MM.1S (cell line): ENCODE measurements around the gene MAD1L1.
"Not testable (repeated sequence)": the region's sequence is repeated elsewhere in the genome, so short reads cannot be mapped to it uniquely, and the experiment has no call there.

ENCODE experiments used
- CTCF ChIP-seq: fragments of 300-600 bp; sonication (generic); IDR thresholded peaks from 2 replicates; pipeline ENCODE4 v1.5.1; 2016; ENCODE audit warnings: antibody characterized with exemption, low read length, mixed read lengths
- EZH2 ChIP-seq: fragments of 300-600 bp; sonication (generic); optimal IDR thresholded peaks from 2 replicates; pipeline ENCODE3; 2017; ENCODE audit warnings: low read depth, mild to moderate bottlenecking, antibody characterized with exemption, low read length, mixed read lengths
- EZH2phosphoT487 ChIP-seq: fragments of 300-600 bp; sonication (generic); IDR thresholded peaks from 2 replicates; pipeline ENCODE4 v1.6.1; 2018; ENCODE audit warnings: antibody characterized with exemption, low read length

DNA sequence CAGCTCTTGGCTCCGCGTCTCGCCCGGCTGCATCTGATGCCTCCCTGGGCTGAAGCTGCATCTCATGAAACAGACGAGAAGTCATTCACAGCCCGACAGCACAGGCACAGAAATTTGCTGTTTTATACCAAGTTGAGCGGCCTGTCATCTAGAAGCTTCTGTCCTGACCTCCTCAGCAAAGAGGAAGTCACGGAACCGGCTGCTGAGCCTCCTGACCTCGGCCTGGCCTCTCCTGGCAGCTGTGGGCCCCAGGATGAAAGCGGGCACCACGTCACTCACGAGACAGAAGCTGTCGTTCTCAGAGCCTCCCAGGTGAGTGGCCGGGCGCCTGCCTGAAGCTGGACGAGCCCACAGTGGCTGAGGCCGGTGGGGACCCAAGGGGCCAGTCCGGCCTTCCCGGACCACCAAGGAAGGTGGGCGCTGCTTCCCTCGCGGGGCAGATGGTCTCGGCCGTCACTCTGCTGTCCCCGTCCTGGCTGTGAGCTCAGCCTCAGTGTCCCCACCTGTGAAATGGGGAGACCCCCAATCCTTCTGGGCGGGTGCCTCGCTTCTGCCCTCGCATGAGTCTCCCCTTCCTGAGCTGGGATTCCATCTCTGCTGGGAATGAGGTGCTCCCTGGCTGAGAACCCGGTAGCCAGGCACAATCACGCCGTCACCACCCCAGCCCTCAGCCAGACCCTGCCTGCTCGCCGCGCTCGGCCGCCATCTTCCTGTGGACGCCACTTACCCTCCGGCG is 391.3 kb downstream of the MAD1L1 start:
- not testable (repeated sequence) for TF ChIP-seq CTCF, EZH2phosphoT487, EZH2
